ENCODE data around the gene NTSR1.

- TF ChIP-seq ZNF274 (IDR thresholded peaks at IDR 0.05; ENCODE audit: low read depth, low read length) (no peak), YY1 (IDR thresholded peaks at IDR 0.05; ENCODE audit: insufficient read depth, insufficient read length) (no peak)
Observed at GRCh38 chr20:62695448-62696414, 12.9 kb upstream of the NTSR1 start.

All from NT2/D1 (cell line).